Activated CD4-positive, alpha-beta T cell treated with anti-CD3 and anti-CD28 coated beads, Interleukin-2, amount 50 U/mL, for 24 hours (primary cell): Measurements from ENCODE around the gene TUBA1A.
"Not testable (repeated sequence)": the region's sequence is repeated elsewhere in the genome, so short reads cannot be mapped to it uniquely, and the experiment has no call there.

Experiments
- DNase-seq, 2 donors: peaks; one replicate each; pipeline ENCODE4 v3.0.0-alpha.2; 2020; ENCODE audit warnings: low read depth in 1 of 2, low spot score in 1 of 2

The TUBA1A gene

GRCh38 chr12:49201595-49202295 is 12.9 kb upstream of the TUBA1A start:
- no peak for DNase-seq

DNA sequence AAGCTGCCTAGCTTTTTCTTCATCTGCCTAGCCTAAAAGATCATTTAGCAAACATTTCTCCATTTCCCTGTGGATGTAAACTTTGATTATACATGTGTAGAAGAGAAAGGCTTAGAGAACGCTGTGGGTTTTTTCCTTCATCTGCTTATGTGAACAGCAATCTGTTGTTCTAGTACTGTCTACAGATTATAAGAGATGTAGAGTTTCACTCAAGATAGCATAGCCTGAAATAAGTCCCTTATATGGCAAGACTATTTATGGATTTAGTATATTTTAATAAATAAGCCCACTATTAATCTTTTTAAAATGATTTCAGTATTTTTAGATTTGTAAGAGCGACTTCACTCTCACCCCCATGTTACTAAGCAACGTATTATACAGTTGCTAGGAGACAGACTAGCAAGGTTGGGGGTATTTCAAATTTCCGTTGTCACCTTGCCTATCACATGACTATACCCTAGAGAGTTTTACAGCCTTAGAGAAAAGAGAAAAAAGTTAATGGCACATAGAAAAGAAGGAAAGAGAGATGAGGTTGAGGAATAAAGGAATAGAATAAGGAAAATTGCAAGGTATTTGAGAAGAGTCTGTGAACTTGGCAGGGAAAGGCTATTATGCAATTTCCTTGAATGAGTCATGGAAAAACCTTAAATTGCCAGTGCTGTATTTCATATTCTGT is 12.2 kb upstream of the TUBA1A start:
- peak in 1 of 2 donors; percentile 12 for DNase-seq

DNA sequence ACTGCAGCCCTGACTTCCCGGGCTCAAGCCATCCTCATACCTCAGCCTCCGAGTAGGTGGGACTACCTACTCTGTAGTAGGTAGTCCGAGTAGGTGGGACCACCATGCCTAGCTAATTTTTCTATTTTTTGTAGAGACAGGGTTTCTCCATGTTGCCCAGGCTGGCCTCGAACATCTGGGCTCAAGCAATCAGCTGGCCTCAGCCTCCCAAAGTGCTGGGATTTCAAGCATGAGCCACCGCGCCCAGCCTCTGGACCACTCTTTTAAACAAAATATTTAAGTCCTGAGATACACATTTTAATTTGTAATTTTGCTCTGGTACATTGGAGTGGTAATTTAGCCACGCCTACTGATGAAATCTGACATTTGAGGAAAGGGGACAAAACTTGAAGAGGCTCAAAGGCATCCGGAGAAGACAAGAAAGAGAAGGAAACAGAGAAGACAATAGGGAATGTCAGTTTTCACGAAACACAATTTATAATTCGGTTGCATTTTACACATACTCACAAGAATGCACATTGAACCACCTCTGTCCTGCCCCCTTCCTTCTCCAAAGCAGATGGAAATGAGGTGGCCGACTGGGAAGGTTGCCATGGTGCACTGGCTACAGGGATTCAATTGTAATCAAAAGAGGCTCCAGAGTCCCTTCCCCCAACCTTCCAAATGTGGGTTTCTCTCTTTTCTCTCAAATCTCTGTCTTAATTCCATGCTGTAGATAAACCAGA is 9.7 kb upstream of the TUBA1A start:
- DNase-seq = no peak

GRCh38 chr12:49197256-49197655 is 8.4 kb upstream of the TUBA1A start:
- no peak for DNase-seq

DNA sequence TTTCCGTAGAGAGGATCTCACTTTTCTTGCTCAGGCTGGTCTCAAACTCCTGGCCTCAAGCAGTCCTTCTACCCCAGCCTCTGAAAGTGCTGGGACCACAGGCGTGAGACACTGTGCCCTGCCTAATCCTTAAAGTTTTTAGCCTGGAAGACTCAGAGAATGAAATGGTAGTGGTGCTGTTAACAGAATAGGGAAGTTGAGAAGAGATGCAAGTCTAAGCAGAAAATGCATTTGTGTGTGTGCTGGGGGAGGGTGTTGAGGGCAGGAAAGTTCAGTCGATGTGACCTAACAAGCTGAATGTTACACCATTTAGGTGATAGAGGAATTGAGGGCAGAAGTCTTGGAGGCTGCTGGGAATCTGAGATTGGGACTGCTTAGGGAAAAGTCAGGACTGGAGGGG is 6.9 kb upstream of the TUBA1A start:
- DNase-seq = no peak

DNA sequence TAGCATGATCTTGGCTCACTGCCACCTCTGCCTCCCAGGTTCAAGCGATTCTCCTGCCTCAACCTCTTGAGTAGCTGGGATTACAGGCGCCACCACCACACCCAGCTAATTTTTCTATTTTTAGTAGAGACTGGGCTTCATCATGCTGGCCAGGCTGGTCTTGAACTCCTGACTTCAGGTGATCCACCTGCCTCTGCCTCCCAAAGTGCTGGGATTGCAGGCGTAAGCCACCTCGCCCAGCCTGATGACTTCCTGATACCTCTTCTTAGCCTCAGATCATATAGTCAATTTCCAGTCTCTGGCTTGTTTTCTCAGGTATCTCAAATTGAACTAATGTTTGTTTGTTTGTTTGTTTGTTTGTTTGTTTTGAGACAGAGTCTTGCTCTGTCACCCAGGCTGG is 4.9 kb upstream of the TUBA1A start:
- DNase-seq = not testable (repeated sequence)

- DNase-seq = not testable (repeated sequence)
Measured at GRCh38 chr12:49191498-49191897, 2.6 kb upstream of the TUBA1A start.

DNA sequence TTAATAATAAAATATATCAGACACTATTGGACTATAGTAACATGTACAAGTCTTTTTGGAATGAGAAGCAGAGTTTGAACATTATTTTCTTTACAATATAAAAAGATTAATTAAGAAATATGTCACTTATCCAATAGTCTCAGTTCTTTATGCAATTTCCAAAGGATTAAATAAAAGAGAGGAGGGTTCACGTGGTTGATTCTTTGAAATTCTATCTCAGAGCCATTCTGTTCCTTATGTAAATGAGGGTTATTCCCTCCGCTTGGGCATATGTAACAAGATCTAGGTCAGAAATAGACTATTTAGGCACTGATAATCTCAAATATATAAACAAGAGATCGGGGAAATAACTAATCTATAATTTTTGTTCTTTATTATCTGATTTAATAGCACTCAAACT is 2.1 kb upstream of the TUBA1A start:
- DNase-seq = no peak

DNA sequence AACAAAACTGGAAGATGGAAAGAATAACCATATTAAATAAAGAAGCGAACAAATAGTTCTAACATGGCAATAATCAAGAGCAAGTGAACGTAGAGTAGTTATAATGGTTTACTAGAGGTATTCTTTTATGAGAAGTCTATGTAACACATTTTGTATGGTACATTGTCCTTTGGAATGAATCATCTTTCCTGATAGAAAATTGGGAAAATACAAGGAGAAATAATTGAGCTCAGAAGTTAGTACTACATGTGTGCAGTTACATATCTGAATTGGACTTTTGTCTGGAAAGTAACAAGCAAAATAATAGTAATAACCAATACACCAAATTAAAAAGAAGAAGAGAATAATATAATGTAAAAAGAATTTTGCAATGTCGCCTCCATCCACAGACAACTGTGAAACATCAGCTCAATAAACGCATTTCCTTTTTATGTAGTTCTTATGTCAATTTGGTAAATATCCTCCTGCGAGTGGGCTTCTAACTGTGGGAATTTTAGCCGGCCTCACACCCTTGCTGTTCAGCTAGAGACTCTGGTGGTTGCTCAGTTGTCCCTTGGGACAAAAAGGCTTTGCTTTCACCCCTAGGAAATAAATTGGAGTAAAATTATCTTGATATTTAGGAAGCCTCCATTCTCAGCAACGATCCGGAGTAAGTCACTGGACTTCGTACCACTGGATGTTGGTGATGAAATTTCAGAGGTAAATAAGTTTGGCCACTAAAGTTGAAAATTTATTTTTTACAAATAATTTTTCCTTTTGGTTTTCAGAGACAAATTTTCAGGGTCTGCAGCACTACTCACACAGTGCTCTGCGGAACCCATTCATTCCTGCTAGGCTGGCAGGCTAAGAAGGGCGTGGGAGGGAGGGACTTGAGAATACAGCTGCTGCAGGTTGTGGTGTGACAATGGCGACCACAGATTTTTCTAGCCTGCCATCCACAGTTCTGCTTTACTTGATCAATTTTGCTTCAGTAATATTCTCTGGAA is 1.1 kb upstream of the TUBA1A start:
- no peak for DNase-seq

DNA sequence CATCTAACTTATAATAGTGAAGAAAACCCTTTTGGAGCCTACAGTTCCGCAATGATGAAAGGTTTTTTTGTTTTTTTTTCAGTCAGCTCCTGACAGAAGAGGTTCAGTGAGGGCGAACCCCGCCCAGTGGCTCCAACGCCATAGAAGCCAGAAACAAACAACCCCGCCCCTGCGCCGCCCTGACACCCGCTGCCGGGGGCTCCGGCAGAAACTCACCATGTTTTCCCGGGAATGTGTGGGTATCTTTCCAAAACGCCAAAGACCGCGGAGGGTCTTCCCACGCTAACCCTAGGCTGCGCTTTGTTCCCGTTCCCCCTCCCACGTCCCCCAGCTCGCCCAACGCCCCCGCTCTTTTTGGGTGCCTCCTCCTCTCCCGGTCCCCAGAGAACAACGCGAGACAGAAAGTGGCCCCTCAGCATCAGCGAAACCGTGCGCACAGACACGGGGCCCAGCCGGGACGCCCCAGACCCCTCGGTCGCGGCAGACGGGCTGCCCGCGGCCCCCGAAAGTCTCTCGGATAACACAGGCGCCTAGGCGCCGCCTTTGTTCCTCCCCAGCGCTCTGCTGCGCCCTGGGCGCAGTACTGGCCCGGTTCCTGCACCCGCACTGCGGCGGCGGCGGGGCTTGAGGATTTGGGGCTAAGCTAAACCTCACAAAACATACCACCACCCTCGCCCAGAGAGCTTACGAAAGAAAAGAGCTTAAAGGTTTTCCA is 522 bp downstream of the TUBA1A start:
- DNase-seq = peak; percentile 46 to 51

GRCh38 chr12:49187184-49187583 is 1.7 kb downstream of the TUBA1A start:
- DNase-seq = no peak

DNA sequence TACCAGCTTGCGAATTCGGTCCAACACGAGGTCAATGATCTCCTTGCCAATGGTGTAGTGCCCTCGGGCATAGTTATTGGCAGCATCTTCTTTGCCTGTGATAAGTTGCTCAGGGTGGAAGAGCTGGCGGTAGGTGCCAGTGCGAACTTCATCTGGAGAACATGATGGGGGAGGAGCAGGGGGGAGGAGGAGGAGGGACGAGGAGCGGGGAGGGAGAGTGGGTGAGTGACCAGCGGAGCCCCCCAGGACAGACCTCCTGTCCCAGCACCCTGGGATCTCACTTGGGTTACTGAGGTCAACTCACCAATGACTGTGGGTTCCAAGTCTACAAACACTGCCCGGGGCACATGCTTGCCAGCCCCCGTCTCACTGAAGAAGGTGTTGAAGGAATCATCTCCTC is 2.6 kb downstream of the TUBA1A start:
- not testable (repeated sequence) for DNase-seq

GRCh38 chr12:49184697-49185096 is 4.2 kb downstream of the TUBA1A start:
- not testable (repeated sequence) for DNase-seq

- not testable (repeated sequence) for DNase-seq
Measured at GRCh38 chr12:49183214-49183950, 5.5 kb downstream of the TUBA1A start.

GRCh38 chr12:49174218-49174617 is 14.7 kb downstream of the TUBA1A start:
- no peak for DNase-seq

DNA sequence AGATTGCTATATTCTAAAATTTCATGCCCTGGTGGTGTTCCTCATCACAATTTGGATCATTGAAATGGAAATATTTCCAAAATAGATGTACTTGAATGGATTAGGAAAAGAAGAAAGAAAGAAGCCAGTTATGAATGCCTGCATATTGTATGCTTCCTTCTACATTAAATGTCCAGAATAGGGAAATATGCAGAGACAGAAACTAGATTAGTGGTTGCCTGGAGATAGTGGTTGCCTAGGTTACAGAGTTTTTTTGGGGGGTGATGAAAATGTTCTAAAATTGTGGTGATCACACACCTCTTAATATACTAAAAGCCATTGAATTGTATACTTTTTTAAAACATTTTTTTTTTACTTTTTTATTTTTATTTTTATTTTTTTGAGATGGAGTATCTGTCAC is 18.0 kb downstream of the TUBA1A start:
- no peak for DNase-seq

GRCh38 chr12:49165114-49165513 is 23.8 kb downstream of the TUBA1A start:
- no peak for DNase-seq

DNA sequence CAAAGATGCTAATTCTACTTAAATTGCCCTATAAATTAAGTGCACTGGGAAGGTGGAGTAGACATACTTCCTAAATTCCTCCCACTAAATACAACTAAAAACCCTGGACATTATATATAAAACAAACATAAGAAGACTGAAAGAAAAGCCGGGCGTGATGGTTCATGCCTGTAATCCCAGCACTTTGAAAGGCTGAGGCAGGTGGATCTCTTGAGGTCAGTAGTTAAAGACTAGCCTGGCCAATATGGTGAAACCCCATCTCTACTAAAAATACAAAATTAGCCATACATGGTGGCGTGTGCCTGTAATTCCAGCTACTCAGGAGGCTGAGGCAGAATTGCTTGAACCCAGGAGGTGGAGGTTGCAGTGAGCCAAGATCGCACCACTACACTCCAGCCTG is 27.0 kb downstream of the TUBA1A start:
- DNase-seq = not testable (repeated sequence)

DNA sequence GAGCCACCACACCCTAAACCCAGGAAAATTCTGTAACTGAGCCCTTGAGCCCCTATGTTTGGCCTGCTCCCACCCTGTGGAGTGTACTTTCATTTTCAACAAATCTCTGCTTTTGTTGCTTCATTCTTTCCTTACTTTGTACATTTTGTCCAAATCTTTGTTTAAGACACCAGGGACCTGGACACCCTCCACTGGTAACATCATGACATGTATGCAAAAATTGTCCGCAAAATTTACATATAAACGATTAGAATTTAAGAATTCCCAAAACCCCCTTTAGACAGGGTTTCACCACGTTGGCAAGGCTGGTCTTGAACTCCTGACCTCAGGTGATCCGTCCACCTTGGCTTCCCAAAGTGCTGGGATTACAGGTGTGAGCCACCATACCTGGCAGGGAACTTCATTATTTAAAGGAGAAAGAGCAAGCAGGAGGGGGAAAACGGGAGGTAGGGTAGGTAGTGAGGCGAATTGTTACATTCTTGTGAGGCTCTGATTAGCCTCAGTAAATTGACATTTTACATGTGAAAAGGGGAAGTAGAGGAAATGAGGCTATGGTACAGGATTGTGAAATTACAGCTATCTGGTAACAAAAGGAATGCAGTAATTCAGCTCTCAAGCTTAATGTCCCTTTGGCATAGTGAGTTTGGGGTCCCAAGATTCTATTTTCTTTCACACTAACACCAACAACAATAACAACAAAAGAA is 27.6 kb downstream of the TUBA1A start:
- no peak for DNase-seq
